ENCODE results near the gene SCD.

The SCD gene

DNA sequence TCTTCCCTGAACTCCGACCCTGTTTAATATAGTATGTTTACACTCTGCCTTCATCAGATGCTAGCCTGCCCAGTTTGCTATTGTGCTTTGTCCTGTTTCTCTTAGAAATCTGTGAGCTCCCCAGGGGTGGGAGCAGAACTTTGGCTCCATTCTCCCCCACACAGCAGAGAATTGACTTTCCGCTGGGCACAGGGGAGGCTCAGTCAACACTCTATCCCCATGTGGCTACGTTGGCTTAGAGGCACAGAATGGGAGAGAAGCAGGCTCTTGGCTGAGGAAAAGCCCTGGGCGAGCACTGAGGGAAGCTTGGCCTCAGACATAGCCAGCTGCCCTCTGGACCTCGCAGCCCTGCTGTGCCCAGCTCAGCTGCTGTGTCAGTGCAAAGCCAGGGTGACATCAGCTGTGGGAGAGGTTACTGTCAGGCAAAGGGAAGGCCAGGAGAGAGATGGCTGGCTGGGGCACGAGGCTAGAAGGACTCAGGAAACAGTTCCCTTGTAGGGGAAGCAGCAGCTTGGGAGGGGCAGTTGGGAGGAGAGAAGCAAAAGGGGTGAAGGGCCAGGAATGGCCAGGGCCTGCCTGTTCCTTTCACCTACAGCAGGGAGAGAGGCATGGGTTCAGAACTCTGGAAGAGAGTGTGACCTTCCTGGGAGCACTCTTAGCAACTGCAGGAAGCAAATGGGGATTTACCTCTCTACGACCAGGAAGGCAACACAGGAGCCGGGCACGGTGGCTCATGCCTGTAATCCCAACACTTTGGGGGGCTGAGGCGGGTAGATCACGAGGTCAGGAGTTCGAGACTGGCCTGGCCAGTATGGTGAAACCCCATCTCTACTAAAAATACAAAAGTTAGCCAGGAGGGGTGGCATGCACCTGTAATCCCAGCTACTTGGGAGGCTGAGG is 5.8 kb upstream of the SCD start:
- DNase-seq (ENCODE audit: low spot score) = no peak

- DNase-seq (ENCODE audit: low spot score) = peak; percentile 67
These were observed 4.9 kb upstream of the SCD start for GRCh38 chr10:100341953-100342626.

DNA sequence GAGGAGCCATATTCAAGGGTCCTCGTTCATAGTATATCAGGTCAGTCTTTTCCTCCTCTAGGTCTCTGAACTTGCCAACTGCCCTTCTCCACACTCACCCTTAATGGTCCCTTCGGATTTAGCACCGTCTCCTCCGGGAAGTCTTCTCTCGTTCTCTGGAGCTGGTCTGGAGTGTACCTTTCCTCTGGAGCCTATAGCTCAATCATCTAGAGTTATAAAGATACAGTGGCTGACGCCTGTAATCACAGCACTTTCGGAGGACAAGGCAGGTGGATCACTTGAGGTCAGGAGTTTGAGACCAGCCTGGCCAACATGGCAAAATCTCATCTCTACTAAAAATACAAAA is 4.4 kb upstream of the SCD start:
- no peak for DNase-seq (ENCODE audit: low spot score)

- no peak for DNase-seq (ENCODE audit: low spot score)
These were observed 2.7 kb upstream of the SCD start for GRCh38 chr10:100344241-100344788.

DNA sequence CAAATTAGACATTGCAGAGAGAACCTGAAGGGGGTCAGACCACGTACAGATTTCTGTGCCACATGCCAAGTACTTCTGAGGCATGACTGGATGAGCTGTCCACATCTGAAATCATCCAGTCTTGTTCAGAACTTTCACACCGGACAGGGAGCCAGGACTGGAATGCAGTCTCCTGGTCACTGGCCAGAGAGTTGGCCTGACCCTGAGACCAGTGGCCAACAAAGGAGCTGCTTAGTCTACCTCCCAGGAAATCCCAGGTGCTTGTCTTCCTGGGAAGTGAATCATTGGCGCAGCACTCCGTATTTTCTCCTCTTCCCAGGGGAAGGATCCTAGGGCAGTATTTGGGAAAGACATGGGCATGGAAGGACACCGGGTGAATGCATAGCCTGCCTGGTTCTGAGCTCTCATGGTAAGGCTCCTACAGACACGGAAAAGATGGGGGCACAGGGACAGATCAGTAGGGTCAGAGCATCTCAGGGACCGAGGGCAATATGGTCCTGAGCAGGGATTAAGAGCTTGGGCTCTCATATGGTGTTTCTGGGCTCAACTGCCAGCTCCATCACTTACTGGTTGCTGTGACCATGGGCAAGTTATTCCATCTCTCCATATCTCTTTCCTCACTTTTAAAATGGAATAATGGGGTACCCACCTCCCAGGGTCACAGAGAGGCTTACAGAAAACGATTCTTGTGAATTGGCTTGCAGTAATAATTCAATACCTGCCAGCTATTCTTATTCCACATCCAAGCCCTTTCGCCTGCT is 1.3 kb upstream of the SCD start:
- no peak for DNase-seq (ENCODE audit: low spot score)

DNA sequence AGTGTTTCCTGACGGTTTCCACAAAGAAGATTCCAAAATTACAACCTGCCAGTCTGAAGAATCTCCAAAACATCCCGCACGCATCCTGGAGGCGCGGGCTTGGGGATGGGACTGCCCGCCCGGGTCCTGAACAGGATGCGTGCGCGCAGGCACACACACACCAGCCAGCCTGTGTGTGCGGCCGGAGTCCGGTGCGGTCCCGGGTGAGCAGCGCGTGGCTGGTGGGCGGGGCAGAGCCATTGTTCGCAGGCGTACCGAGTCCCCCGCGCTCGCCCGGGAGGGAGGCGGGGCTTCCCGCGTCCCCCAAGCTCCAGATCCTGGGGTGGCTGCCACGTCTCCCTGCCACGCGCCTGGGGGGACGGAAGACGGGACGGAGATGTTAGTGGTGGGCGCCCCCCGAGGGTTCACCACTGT is 675 bp upstream of the SCD start:
- DNase-seq (ENCODE audit: low spot score) = peak; percentile 88

- DNase-seq (ENCODE audit: low spot score) = no peak
These were observed 649 bp downstream of the SCD start for GRCh38 chr10:100347568-100348195.

DNA sequence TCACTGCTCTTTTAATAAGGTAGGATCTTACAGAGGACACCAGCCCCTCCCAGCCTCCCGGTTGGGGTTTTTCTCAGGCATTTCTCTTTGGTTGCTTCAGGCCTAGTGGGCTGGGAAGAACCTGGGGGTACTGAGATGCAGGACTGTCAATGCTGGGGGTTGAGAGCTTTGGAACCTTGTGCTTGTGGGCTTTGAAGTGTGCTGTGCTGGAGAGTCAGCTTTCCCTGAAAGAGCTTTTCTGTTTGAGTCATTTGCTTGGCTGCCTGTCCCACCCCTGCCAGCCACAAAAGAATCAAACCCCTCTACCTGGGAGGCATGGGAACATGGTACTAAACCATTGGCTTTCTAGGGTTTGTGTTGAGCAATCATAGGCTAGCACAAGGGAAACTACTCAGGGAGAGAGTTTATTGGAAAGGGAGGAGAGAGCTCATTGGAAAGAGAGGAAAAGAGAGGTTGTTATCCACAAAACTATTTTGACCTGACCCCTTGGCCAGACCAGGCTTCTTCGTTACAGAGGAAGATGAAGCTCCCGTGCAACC is 1.4 kb downstream of the SCD start:
- no peak for DNase-seq (ENCODE audit: low spot score)

DNA sequence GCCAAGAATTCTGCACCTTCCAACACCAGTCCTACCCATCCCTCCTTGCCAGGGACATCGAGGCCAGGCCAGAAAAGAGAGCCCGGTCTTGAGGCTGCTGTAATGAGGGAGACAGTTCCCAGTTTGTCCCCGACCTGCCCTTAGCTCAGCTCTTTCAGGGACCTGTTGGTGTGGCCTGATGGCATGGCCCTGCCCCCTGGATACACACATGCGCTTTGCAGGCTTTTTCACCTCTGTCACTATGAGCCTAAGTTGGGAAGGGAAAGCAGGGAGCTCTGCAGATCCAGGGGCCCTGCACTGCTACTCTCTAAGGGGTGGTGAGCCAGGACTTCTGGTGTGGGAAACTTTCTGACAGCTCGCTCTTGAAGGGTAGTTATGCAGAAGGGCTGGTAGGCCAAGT is 2.1 kb downstream of the SCD start:
- no peak for DNase-seq (ENCODE audit: low spot score)

- no peak for DNase-seq (ENCODE audit: low spot score)
These were observed 2.6 kb downstream of the SCD start for GRCh38 chr10:100349672-100350071.

DNA sequence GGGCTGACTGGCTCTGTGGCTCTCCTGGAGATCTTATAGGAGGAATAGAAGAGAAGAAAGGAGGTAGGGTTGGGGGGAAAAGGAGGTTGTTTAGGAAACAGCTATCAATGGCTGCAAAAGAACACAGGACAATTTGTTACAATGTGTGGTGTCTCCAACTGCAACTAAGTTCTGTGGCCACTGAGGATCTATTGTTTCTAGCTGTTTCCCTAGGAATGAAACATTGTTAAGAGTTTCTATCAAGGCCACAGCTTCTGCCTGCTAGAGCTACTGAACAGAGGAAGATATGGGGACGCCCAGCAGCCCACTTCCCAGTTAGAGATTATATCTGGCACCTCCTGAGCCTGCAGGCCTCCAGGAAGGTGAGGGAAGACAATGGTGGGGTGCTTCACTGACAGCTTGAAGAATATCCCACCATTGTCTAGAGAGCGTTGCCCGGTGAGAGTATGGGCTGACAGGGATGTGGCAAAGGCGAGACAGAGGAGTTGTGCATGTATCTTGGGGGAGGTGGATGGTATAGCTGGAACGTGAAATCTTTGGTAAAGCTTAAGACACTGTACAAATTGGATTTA is 4.0 kb downstream of the SCD start:
- no peak for DNase-seq (ENCODE audit: low spot score)

DNA sequence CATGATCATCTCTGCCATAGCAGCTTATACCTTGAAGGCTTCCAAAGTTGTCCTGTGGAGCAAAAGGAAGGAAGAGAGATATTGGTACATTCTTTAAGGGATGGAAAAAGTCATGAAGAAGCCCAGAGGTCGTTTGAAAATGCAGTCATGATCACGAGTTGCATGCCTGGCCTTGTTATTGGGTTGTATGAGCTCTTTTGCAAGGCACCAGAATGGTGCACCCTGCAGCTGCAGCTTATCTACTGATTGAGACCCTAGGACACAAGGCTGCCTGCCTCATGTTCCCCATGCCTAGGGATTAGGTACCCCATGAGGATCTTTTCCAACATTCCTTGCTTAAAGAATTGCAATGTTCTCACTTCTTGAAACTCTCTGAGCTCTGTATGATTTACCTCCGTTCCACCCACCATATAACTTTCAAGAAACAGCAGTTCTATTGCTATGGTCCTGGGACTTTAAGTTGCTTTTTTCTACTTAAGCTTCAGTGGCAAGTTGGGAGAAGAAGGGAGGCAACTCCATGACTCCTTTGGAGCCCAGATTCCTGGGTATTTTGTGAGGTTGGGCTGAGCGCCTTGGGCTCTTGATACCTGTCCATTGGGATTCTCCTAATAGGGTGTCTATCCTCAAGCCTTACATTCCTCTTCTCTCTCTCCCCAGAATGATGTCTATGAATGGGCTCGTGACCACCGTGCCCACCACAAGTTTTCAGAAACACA is 6.9 kb downstream of the SCD start:
- DNase-seq (ENCODE audit: low spot score) = no peak

- DNase-seq (ENCODE audit: low spot score) = no peak
These were observed 8.1 kb downstream of the SCD start for GRCh38 chr10:100355086-100355485.

DNA sequence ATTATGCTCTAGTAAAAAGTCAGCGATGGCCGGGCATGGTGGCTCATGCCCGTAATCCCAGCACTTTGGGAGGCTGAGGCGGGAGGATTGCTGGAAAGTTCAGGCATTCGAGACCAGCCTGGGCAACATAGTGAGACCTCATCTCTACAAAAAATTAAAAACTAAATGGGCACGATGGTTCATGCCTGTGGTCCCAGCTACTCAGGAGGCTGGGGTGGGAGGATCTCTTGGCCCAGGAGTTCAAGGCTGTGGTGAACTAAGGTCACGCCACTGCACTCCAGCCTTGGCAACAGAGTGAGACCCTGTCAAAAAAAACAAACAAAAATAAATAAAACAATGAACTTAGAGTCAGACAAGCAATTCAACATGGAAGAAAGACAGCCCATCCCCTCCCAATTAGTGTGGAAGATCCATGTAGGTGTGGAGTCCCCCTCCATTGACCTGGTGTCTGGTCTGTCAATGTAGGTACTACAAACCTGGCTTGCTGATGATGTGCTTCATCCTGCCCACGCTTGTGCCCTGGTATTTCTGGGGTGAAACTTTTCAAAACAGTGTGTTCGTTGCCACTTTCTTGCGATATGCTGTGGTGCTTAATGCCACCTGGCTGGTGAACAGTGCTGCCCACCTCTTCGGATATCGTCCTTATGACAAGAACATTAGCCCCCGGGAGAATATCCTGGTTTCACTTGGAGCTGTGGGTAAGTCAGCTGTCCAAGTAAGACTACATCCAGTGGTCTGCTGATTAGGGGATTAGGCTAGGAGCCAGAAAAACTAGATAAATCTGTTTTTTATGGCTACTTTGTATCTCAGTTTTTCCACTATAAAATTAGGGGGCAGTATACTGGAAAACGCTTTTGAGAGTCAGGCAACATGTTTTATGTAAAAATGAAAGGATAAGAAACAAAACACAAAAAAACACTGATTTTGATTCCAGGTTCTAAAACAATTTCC is 9.3 kb downstream of the SCD start:
- no peak for DNase-seq (ENCODE audit: low spot score)

- DNase-seq (ENCODE audit: low spot score) = no peak
These were observed 10.2 kb downstream of the SCD start for GRCh38 chr10:100357059-100357858.

GRCh38 chr10:100359030-100359432 is 12.0 kb downstream of the SCD start:
- DNase-seq (ENCODE audit: low spot score) = no peak

GRCh38 chr10:100359529-100360150 is 12.6 kb downstream of the SCD start:
- no peak for DNase-seq (ENCODE audit: low spot score)

- no peak for DNase-seq (ENCODE audit: low spot score)
These were observed 13.2 kb downstream of the SCD start for GRCh38 chr10:100360234-100360633.

All from NAMALWA (cell line).